ENCODE results near the gene GABBR2.

The GABBR2 gene

DNA sequence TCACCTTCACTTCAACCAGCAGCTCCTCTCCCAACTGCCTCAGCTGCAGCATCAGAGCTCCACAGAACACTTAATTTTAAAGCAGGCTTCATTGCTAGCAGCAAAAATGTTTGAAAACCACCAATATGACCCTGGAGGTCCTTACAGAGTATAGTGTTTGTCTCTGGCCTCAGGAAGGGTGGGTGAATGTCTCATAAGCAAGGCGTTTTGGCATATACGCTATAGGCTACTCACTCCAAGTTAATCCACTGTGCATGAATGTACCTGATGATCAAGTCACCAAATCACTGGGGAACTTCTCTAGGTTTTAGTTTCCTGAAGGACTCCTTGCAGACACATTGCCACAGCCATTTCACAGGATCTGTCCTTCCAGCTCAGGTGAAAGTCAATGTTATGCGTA, 125.3 kb downstream of the GABBR2 start:
- no peaks in the 10 kb centered on the region for H3K9me3 Mint-ChIP-seq
- H3K4me3 Mint-ChIP-seq, result no peak overlapping the region
- no peaks in the 10 kb centered on the region for H3K4me1 Mint-ChIP-seq
- no peak for TF ChIP-seq CTCF (IDR thresholded peaks at IDR 0.05; ENCODE audit: unreplicated experiment in 3 of 3)
- H3K27ac Mint-ChIP-seq, result no peak overlapping the region
- H3K36me3 Mint-ChIP-seq (ENCODE audit: low read depth), result no peaks in the 10 kb centered on the region
- H3K27me3 Mint-ChIP-seq (ENCODE audit: low read depth), result peaks cover 24% of the 10 kb centered on the region

GRCh38 chr9:98580956-98581355, 127.8 kb downstream of the GABBR2 start:
- Mint-ChIP-seq H3K36me3 (ENCODE audit: low read depth) (no peaks in the 10 kb centered on the region), H3K27me3 (ENCODE audit: low read depth) (peaks cover 24% of the 10 kb centered on the region), H3K27ac (no peak overlapping the region), H3K4me1 (no peaks in the 10 kb centered on the region), H3K4me3 (no peak overlapping the region), H3K9me3 (no peaks in the 10 kb centered on the region)
- no peak for TF ChIP-seq CTCF (IDR thresholded peaks at IDR 0.05; ENCODE audit: unreplicated experiment in 3 of 3)

GRCh38 chr9:98579700-98580099, 129.0 kb downstream of the GABBR2 start:
- peaks cover 31% of the 10 kb centered on the region for H3K27me3 Mint-ChIP-seq (ENCODE audit: low read depth)
- no peaks in the 10 kb centered on the region for H3K36me3 Mint-ChIP-seq (ENCODE audit: low read depth)
- no peak overlapping the region for H3K4me3 Mint-ChIP-seq
- H3K9me3 Mint-ChIP-seq, result no peaks in the 10 kb centered on the region
- no peak for TF ChIP-seq CTCF (IDR thresholded peaks at IDR 0.05; ENCODE audit: unreplicated experiment in 3 of 3)
- H3K27ac Mint-ChIP-seq, result no peak overlapping the region
- H3K4me1 Mint-ChIP-seq, result no peaks in the 10 kb centered on the region

GRCh38 chr9:98577446-98577845, 131.3 kb downstream of the GABBR2 start:
- Mint-ChIP-seq H3K27ac (no peak overlapping the region), H3K36me3 (ENCODE audit: low read depth) (no peaks in the 10 kb centered on the region), H3K9me3 (no peaks in the 10 kb centered on the region), H3K27me3 (ENCODE audit: low read depth) (peaks cover 38% of the 10 kb centered on the region), H3K4me3 (no peak overlapping the region), H3K4me1 (no peaks in the 10 kb centered on the region)
- TF ChIP-seq CTCF (IDR thresholded peaks at IDR 0.05; ENCODE audit: unreplicated experiment in 3 of 3), result no peak

GRCh38 chr9:98576859-98577258, 131.9 kb downstream of the GABBR2 start:
- peaks cover 38% of the 10 kb centered on the region for H3K27me3 Mint-ChIP-seq (ENCODE audit: low read depth)
- no peak overlapping the region for H3K27ac Mint-ChIP-seq
- TF ChIP-seq CTCF (IDR thresholded peaks at IDR 0.05; ENCODE audit: unreplicated experiment in 3 of 3), result no peak
- no peaks in the 10 kb centered on the region for H3K4me1 Mint-ChIP-seq
- no peaks in the 10 kb centered on the region for H3K9me3 Mint-ChIP-seq
- no peaks in the 10 kb centered on the region for H3K36me3 Mint-ChIP-seq (ENCODE audit: low read depth)
- no peak overlapping the region for H3K4me3 Mint-ChIP-seq

DNA sequence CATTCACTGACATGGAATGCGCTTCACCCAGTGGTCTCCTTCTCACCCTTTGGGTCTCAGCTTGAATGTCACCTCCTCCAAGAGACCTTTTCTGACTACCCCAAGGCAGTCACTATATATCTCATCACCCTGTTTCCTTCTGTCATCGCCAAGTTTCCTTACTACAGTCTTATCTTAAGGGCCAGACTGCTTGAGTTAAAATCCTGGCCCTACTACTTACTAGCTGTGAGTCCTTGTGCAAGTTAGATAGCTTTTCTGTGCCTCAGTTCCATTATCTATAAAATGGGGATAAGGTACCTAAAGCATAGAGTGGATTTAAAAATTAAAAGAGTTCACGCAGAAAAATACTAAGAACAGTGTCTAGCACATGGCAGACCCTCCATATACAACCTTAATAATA, 132.4 kb downstream of the GABBR2 start:
- Mint-ChIP-seq H3K27ac (no peak overlapping the region), H3K9me3 (no peaks in the 10 kb centered on the region), H3K4me1 (no peaks in the 10 kb centered on the region), H3K27me3 (ENCODE audit: low read depth) (peaks cover 38% of the 10 kb centered on the region), H3K4me3 (no peak overlapping the region), H3K36me3 (ENCODE audit: low read depth) (no peaks in the 10 kb centered on the region)
- no peak for TF ChIP-seq CTCF (IDR thresholded peaks at IDR 0.05; ENCODE audit: unreplicated experiment in 3 of 3)
